Body of pancreas (tissue), 4 donors: ENCODE results near the gene NTRK2. TPM values are rescaled to one million over a fixed set of nuclear protein-coding genes. Genes with fewer than 3 reads are reported as not detected.

Experiments
- ATAC-seq: fragments of 150-250 bp; one replicate; pipeline ENCODE4 v1.9.1; 2016
- DNase-seq, 4 donors: peaks; one replicate each; pipeline ENCODE4 v3.0.0-alpha.2; 2019
- H3K27ac ChIP-seq, 4 donors: fragments of 200-600 bp; sonication (generic); 1 replicate in 3 of 4; 2 replicates in 1 of 4; pipeline versions ENCODE4 v1.5.1 to v1.6.1; 2016 to 2019; ENCODE audit warnings: mild to moderate bottlenecking in 1 of 4, mixed read lengths in 1 of 4, moderate library complexity in 1 of 4
- H3K27me3 ChIP-seq, 2 donors: fragments of 200-600 bp; sonication (generic); one replicate each; pipeline ENCODE4 v1.6.0; 2016; ENCODE audit warnings: mild to moderate bottlenecking in 1 of 2
- H3K36me3 ChIP-seq, 2 donors: fragments of 200-600 bp; sonication (generic); replicated peaks in 1 of 2; 2 replicates each; pipeline ENCODE4 v1.5.1; 2016; ENCODE audit warnings: low read depth in 2 of 2; ENCODE audit not compliant: insufficient read depth in 1 of 2
- H3K4me1 ChIP-seq: fragments of 200-600 bp; sonication (generic); one replicate; pipeline ENCODE4 v1.6.0; 2016
- H3K4me3 ChIP-seq, 2 donors: fragments of 200-600 bp; sonication (generic); 1 replicate in 1 of 2; 2 replicates in 1 of 2; pipeline ENCODE4 v1.5.1; 2016 to 2019
- H3K9me3 ChIP-seq, 3 donors: fragments of 200-600 bp; sonication (generic); 1 replicate in 2 of 3; 2 replicates in 1 of 3; pipeline ENCODE4 v1.5.1; 2016
- POLR2A ChIP-seq, 3 donors: fragments of 450-650 bp; IDR thresholded peaks; one replicate each; pipeline ENCODE4 v1.6.1; 2016; ENCODE audit warnings: antibody characterized with exemption in 3 of 3, mild to moderate bottlenecking in 2 of 3
- WGBS, 2 donors: methylation state at CpG; one replicate each; pipeline ENCODE4 v1.1.5; 2017; 5-methylcytosine and 5-hydroxymethylcytosine counted together
- intact Hi-C: fragments of 100-400 bp; cut with DNase I; formaldehyde crosslinking; loops from one replicate; pipeline ENCODE4 v1.15.1; 2023
- total RNA-seq, 2 donors: library from RNA; depleted of rRNA; stranded (reverse); fragments of >200 nt; gene quantifications; one replicate each; pipeline ENCODE4 v1.1.0, GENCODE V29; 2016
- TF ChIP-seq, protein P1 (sequence below), 7 experiments: fragments of 450-650 bp in 4 of 7; fragments of 200-600 bp in 3 of 7; sonication (generic) in 3 of 7; IDR thresholded peaks; one replicate each; pipeline ENCODE4 v1.5.1; 2016 to 2019; ENCODE audit warnings: antibody characterized with exemption in 7 of 7

Gene NTRK2
- total RNA-seq, 2 donors from 2014 or later: 20.5 to 37.9 TPM

DNA sequence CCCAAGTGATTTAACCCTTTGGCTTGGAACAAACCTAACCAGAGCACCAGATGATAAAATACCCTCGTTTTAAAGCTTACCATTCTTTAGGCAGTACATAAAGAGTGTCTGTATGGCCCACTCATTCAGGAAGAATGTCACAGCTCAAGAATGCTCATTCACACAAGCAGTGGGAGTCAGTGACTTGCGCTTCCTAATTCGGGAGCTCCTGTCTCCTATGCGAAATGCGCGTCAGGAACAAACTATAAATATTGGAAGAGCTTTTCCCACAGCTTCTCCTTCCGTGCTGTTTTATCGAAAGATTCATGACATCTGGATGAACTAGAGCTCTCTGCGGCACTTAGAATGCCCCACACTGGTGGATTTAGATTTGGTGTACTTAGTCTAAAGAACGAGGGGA, 66.6 kb downstream of the NTRK2 start:
- Histone ChIP-seq H3K36me3 (no peaks in the 10 kb centered on the region), H3K4me3 (no peak overlapping the region), H3K9me3 (no peaks in the 10 kb centered on the region), H3K27me3 (no peaks in the 10 kb centered on the region), H3K27ac (no peak overlapping the region), H3K4me1 (no peaks in the 10 kb centered on the region)
- TF ChIP-seq POLR2A (IDR thresholded peaks at IDR 0.05): no peak
- TF ChIP-seq, protein P1, sequence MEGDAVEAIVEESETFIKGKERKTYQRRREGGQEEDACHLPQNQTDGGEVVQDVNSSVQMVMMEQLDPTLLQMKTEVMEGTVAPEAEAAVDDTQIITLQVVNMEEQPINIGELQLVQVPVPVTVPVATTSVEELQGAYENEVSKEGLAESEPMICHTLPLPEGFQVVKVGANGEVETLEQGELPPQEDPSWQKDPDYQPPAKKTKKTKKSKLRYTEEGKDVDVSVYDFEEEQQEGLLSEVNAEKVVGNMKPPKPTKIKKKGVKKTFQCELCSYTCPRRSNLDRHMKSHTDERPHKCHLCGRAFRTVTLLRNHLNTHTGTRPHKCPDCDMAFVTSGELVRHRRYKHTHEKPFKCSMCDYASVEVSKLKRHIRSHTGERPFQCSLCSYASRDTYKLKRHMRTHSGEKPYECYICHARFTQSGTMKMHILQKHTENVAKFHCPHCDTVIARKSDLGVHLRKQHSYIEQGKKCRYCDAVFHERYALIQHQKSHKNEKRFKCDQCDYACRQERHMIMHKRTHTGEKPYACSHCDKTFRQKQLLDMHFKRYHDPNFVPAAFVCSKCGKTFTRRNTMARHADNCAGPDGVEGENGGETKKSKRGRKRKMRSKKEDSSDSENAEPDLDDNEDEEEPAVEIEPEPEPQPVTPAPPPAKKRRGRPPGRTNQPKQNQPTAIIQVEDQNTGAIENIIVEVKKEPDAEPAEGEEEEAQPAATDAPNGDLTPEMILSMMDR (IDR thresholded peaks at IDR 0.05): no peak
- ATAC-seq (no peak), DNase-seq (no peak)
- WGBS, 2 donors: 75 to 81% methylated on average over 10 of the region's 10 CpGs
- intact Hi-C loops: no loop called here

DNA sequence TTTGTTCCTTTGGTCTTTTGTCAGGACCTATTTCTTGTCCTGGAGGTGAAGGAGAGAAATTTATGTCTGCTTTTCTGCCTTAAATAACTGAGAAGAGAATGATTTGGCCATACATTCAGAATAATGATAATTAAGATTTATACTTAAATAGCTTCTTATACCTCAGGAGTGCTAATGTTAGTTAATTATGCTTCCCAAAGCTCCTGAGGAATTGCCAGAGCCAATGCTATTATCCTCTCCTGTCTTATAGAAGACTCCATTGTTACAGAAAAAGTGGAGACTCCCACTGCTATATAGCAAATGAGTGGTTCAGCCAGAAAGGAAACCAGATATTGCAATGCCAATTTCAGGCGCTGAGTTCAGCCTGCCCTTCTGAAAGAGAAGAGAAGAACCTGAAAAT, 67.0 kb downstream of the NTRK2 start:
- intact Hi-C loops: no loop called here
- TF ChIP-seq POLR2A (IDR thresholded peaks at IDR 0.05): no peak
- TF ChIP-seq, protein P1 (IDR thresholded peaks at IDR 0.05): no peak
- Histone ChIP-seq H3K27me3 (no peaks in the 10 kb centered on the region), H3K36me3 (no peaks in the 10 kb centered on the region), H3K4me3 (no peak overlapping the region), H3K4me1 (no peaks in the 10 kb centered on the region), H3K27ac (no peak overlapping the region), H3K9me3 (no peaks in the 10 kb centered on the region)
- 53 to 76% methylated on average over 1 of the region's 1 CpG for WGBS, 2 donors
- DNase-seq (no peak), ATAC-seq (no peak)

DNA sequence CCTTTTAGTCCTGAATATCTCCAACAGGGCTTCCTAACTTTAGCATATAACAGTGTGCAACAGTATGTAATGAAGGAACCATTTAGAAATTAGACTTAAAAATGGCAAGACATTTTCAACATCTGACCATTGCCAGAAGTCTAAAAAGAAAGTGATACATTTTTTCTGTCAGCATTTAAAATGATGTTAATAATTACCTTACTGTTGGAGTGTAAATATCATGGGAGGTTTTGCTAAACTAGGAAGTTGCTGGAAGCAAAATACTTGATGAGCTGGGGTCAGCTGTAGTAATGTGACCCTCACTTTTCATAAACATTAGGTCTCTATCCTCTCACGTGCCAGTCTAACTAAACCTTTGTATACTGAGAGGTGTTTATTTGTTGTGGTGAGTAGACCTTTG, 68.8 kb downstream of the NTRK2 start:
- ATAC-seq (no peak), DNase-seq (no peak)
- no peaks in the 10 kb centered on the region for H3K36me3 ChIP-seq
- no peaks in the 10 kb centered on the region for H3K27me3 ChIP-seq
- intact Hi-C loops: no loop called here
- no peak overlapping the region for H3K4me3 ChIP-seq
- no peaks in the 10 kb centered on the region for H3K4me1 ChIP-seq
- peak overlapping the region in 1 of 4 donors; percentile 52 for H3K27ac ChIP-seq
- WGBS, 2 donors: 21% methylated on average over 1 of the region's 1 CpG
- TF ChIP-seq POLR2A (IDR thresholded peaks at IDR 0.05): no peak
- H3K9me3 ChIP-seq: no peaks in the 10 kb centered on the region

DNA sequence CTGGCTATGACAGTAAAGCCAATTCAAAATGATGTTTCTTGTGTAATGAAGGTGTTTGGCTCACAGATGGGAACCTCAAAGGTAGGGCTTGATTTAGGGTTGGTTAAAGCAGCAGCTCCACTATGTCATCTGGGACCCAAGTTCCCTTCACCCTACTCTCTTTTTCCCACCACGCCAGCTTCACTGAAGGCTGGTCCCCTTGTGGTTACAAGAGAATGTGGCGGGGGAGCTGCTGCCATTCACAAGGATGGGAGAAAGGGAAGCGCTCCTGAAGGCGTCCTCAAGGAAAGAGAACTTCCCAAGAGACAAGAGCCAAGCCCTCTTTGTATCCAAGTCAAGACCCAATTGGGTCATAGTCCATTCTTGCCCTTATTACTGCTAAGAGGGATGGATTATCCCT, 72.7 kb downstream of the NTRK2 start:
- no peak overlapping the region for H3K27ac ChIP-seq
- H3K4me1 ChIP-seq: no peaks in the 10 kb centered on the region
- no peaks in the 10 kb centered on the region for H3K36me3 ChIP-seq
- 80 to 87% methylated on average over 4 of the region's 4 CpGs for WGBS, 2 donors
- DNase-seq (no peak), ATAC-seq (no peak)
- no peaks in the 10 kb centered on the region for H3K27me3 ChIP-seq
- intact Hi-C loops: no loop called here
- no peak overlapping the region for H3K4me3 ChIP-seq
- no peaks in the 10 kb centered on the region for H3K9me3 ChIP-seq
- no peak for TF ChIP-seq POLR2A (IDR thresholded peaks at IDR 0.05)
- TF ChIP-seq, protein P1 (IDR thresholded peaks at IDR 0.05): no peak

DNA sequence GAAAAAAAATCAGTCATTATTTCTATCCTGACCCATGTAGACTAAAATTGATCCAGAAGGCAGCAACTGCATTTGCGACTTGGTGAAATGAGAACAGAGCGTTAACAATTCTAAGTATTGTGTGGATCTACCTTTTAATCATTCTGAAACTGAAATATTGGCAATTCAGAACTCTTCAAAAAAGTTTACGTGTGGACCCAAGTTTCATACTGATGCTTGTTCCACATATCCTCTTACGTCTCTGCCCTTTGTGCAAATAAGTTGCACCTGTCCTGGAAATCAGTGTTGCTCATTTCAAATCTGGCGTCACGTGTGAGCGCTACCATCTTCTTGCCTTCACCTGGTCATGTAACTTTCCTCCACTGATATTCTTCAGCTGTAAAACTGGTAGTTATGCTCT, 74.7 kb downstream of the NTRK2 start:
- Histone ChIP-seq H3K9me3 (no peaks in the 10 kb centered on the region), H3K27ac (no peak overlapping the region), H3K27me3 (no peaks in the 10 kb centered on the region), H3K36me3 (no peaks in the 10 kb centered on the region), H3K4me3 (no peak overlapping the region), H3K4me1 (no peaks in the 10 kb centered on the region)
- TF ChIP-seq, protein P1 (IDR thresholded peaks at IDR 0.05): no peak
- no peak for TF ChIP-seq POLR2A (IDR thresholded peaks at IDR 0.05)
- WGBS, 2 donors: 75 to 80% methylated on average over 7 of the region's 7 CpGs
- ATAC-seq (no peak), DNase-seq (no peak)
- intact Hi-C loops: no loop called here
